Measurements from ENCODE around the gene TTR. TPM values are rescaled to one million over a fixed set of nuclear protein-coding genes. Genes with fewer than 3 reads are reported as not detected.

Gene TTR
- total and polyA plus RNA-seq, 9 of the 15 experiments (the other 6 are each of a cell fraction or from before 2014, with no cell fraction given): 0.17 to 0.53 TPM; not detected in 7

GRCh38 chr18:31555971-31556747, 35.5 kb upstream of the TTR start (continued):
- TF ChIP-seq, protein P1, sequence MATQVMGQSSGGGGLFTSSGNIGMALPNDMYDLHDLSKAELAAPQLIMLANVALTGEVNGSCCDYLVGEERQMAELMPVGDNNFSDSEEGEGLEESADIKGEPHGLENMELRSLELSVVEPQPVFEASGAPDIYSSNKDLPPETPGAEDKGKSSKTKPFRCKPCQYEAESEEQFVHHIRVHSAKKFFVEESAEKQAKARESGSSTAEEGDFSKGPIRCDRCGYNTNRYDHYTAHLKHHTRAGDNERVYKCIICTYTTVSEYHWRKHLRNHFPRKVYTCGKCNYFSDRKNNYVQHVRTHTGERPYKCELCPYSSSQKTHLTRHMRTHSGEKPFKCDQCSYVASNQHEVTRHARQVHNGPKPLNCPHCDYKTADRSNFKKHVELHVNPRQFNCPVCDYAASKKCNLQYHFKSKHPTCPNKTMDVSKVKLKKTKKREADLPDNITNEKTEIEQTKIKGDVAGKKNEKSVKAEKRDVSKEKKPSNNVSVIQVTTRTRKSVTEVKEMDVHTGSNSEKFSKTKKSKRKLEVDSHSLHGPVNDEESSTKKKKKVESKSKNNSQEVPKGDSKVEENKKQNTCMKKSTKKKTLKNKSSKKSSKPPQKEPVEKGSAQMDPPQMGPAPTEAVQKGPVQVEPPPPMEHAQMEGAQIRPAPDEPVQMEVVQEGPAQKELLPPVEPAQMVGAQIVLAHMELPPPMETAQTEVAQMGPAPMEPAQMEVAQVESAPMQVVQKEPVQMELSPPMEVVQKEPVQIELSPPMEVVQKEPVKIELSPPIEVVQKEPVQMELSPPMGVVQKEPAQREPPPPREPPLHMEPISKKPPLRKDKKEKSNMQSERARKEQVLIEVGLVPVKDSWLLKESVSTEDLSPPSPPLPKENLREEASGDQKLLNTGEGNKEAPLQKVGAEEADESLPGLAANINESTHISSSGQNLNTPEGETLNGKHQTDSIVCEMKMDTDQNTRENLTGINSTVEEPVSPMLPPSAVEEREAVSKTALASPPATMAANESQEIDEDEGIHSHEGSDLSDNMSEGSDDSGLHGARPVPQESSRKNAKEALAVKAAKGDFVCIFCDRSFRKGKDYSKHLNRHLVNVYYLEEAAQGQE (IDR thresholded peaks at IDR 0.05; ENCODE audit: borderline replicate concordance): peak; percentile 88
- TF ChIP-seq, protein P1 (CRISPR knock-in tag; IDR thresholded peaks at IDR 0.05; ENCODE audit: low read depth): no peak
- TF ChIP-seq NCOA2 (IDR thresholded peaks at IDR 0.05; ENCODE audit: partially characterized antibody in 2 of 2): no peak
- no peak for TF ChIP-seq SAFB (IDR thresholded peaks at IDR 0.05; ENCODE audit: borderline replicate concordance, low read depth, low read length)
- no peak for TF ChIP-seq NR3C1 (CRISPR knock-in tag; IDR thresholded peaks at IDR 0.05)
- no peak for TF ChIP-seq HNRNPUL1 (IDR thresholded peaks at IDR 0.05; ENCODE audit: low read length)
- no peak; the same call in 1 of the 2 replicates for TF ChIP-seq CC2D1A (IDR thresholded peaks at IDR 0.05)
- no peak for TF ChIP-seq PBX2 (CRISPR knock-in tag; IDR thresholded peaks at IDR 0.05; ENCODE audit: low read depth)
- TF ChIP-seq PBX2 (tag; conservative IDR thresholded peaks at IDR 0.05; ENCODE audit: low read depth): 0 out of 2 replicates have a peak, but pooled peaks have one; percentile 38
- no peak for TF ChIP-seq TRIM28 (IDR thresholded peaks at IDR 0.05)
- TF ChIP-seq, protein P2, sequence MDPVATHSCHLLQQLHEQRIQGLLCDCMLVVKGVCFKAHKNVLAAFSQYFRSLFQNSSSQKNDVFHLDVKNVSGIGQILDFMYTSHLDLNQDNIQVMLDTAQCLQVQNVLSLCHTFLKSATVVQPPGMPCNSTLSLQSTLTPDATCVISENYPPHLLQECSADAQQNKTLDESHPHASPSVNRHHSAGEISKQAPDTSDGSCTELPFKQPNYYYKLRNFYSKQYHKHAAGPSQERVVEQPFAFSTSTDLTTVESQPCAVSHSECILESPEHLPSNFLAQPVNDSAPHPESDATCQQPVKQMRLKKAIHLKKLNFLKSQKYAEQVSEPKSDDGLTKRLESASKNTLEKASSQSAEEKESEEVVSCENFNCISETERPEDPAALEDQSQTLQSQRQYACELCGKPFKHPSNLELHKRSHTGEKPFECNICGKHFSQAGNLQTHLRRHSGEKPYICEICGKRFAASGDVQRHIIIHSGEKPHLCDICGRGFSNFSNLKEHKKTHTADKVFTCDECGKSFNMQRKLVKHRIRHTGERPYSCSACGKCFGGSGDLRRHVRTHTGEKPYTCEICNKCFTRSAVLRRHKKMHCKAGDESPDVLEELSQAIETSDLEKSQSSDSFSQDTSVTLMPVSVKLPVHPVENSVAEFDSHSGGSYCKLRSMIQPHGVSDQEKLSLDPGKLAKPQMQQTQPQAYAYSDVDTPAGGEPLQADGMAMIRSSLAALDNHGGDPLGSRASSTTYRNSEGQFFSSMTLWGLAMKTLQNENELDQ (CRISPR knock-in tag; IDR thresholded peaks at IDR 0.05; ENCODE audit: borderline replicate concordance): no peak
- TF ChIP-seq TEAD2 (tag; IDR thresholded peaks at IDR 0.05): no peak
